K562 (cell line): ENCODE measurements around the gene SENP3. TPM values are rescaled to one million over a fixed set of nuclear protein-coding genes. Genes with fewer than 3 reads are reported as not detected.

Experiments used
- ATAC-seq: fragments of 200-7000 bp; cut with Tn5 transposase; 3 replicates; pipeline ENCODE4 v1.9.1; 2020; ENCODE audit warnings: moderate library complexity
- BruUV-seq: library from RNA; stranded (reverse); fragments of 400-500 nt; replicated peaks from 2 replicates; lab custom pipeline; 2021; lab: Mats Ljungman, UMichigan
- CTCF ChIA-PET: fragments of 300-600 bp; formaldehyde crosslinking; extraction: SDS; loops from one replicate; lab custom pipeline; 2021; ENCODE audit warnings: low intra/inter-chr PET ratio; lab: Yijun Ruan, JAX
- POLR2A ChIA-PET: fragments of 300-600, 350-650 bp; sonication (Branson Sonifier 250); formaldehyde crosslinking; extraction: SDS; loops from one replicate; lab custom pipeline; 2021; ENCODE audit warnings: antibody characterized with exemption, inconsistent platforms; lab: Yijun Ruan, JAX
- DNase-seq, 4 experiments: peaks; one replicate each; pipeline versions ENCODE4 v3.0.0 to v3.0.0-alpha.2; 2011 to 2018; ENCODE audit warnings: low spot score in 3 of 4, mixed read lengths in 3 of 4; ENCODE audit errors: extremely low read depth in 1 of 4
- FAIRE-seq: peaks from 2 replicates; lab custom pipeline; 2011; peaks lifted over from hg19 to GRCh38; lab: Jason Lieb, UNC
- H2AFZ ChIP-seq: 2 replicates; pipeline ENCODE4 v1.6.0; 2011; ENCODE audit warnings: low read depth, low read length, control low read depth, inconsistent platforms
- H3K27ac ChIP-seq: fragments of 200-600 bp; 3 replicates; pipeline ENCODE4 v1.8.0; 2011; ENCODE audit warnings: low read depth, mild to moderate bottlenecking, control low read depth, inconsistent platforms, low read length, moderate library complexity, mixed read lengths; ENCODE audit errors: extremely low read depth
- H3K27me3 ChIP-seq, 2 experiments: fragments of 300-600 bp in 1 of 2; 2 replicates in 1 of 2; 3 replicates in 1 of 2; pipeline versions ENCODE4 v1.6.0 to v1.8.0; 2011; ENCODE audit warnings: inconsistent platforms in 2 of 2, low read length in 2 of 2, mild to moderate bottlenecking in 1 of 2, mixed read lengths in 1 of 2, moderate library complexity in 1 of 2; ENCODE audit not compliant: control insufficient read depth in 2 of 2, insufficient read depth in 2 of 2
- H3K36me3 ChIP-seq: fragments of 300-600 bp; 3 replicates; pipeline ENCODE4 v1.8.0; 2011; ENCODE audit warnings: mild to moderate bottlenecking, low read length, inconsistent platforms; ENCODE audit not compliant: control insufficient read depth, insufficient read depth
- H3K4me1 ChIP-seq, 2 experiments: fragments of 200-600 bp in 1 of 2; replicated peaks in 1 of 2; 2 replicates in 1 of 2; 3 replicates in 1 of 2; pipeline versions ENCODE4 v1.5.1 to v1.8.0; 2011; ENCODE audit warnings: inconsistent platforms in 2 of 2, low read length in 2 of 2, mild to moderate bottlenecking in 1 of 2, mixed read lengths in 1 of 2, moderate library complexity in 1 of 2; ENCODE audit not compliant: control insufficient read depth in 2 of 2, insufficient read depth in 2 of 2
- H3K4me2 ChIP-seq: 2 replicates; pipeline ENCODE4 v1.6.1; 2011; ENCODE audit warnings: low read length, control low read depth, inconsistent platforms, mixed read lengths; ENCODE audit not compliant: insufficient read depth
- H3K4me3 ChIP-seq: fragments of 200-600 bp; sonication (generic), shearing (Covaris generic); 2 replicates; pipeline ENCODE4 v1.5.1; 2016; ENCODE audit warnings: control low read depth, inconsistent platforms
- H3K79me2 ChIP-seq: fragments of 200-600 bp; 3 replicates; pipeline ENCODE4 v1.8.0; 2011; ENCODE audit warnings: low read length, inconsistent platforms; ENCODE audit not compliant: control insufficient read depth, insufficient read depth
- H3K9ac ChIP-seq, 2 experiments: 2 replicates each; pipeline versions ENCODE4 v1.6.0 to v1.6.1; 2011; ENCODE audit warnings: low read depth in 2 of 2, low read length in 2 of 2, control low read depth in 1 of 2, inconsistent platforms in 1 of 2, mild to moderate bottlenecking in 1 of 2, mixed read lengths in 1 of 2; ENCODE audit not compliant: insufficient read depth in 1 of 2
- H3K9me1 ChIP-seq: one replicate; pipeline ENCODE4 v1.6.0; 2011; ENCODE audit warnings: inconsistent platforms, mild to moderate bottlenecking, low read length, moderate library complexity; ENCODE audit not compliant: control insufficient read depth, insufficient read depth
- H3K9me3 ChIP-seq: replicated peaks from 2 replicates; pipeline ENCODE4 v1.5.1; 2011; ENCODE audit warnings: low read depth, low read length, inconsistent platforms; ENCODE audit not compliant: control insufficient read depth, insufficient read depth
- H4K20me1 ChIP-seq: replicated peaks from 2 replicates; pipeline ENCODE4 v1.6.1; 2011; ENCODE audit warnings: low read length, inconsistent platforms, mixed read lengths; ENCODE audit not compliant: control insufficient read depth, insufficient read depth
- EZH2 ChIP-seq: IDR thresholded peaks from 2 replicates; pipeline ENCODE4 v1.6.1; 2012; ENCODE audit warnings: low read depth, mild to moderate bottlenecking, inconsistent platforms, low read length, borderline replicate concordance
- LEF1 ChIP-seq: fragments of 450-650 bp; IDR thresholded peaks from 2 replicates; pipeline ENCODE4 v1.6.1; 2016; ENCODE audit warnings: mild to moderate bottlenecking
- MEIS2 ChIP-seq: fragments of 450-650 bp; IDR thresholded peaks from 2 replicates; pipeline ENCODE4 v1.6.1; 2014; ENCODE audit warnings: mild to moderate bottlenecking; ENCODE audit not compliant: partially characterized antibody
- WGBS: fragments of 100-300 bp; shearing (Covaris generic); methylation state at CpG from one replicate; pipeline ENCODE4 v1.1.6; 2016; ENCODE audit warnings: low coverage, mixed read lengths; ENCODE audit not compliant: insufficient coverage; ENCODE audit errors: missing lambda C conversion rate; 5-methylcytosine and 5-hydroxymethylcytosine counted together
- in situ Hi-C: fragments of 300-500 bp; cut with MboI; formaldehyde crosslinking; loops from 4 replicates; pipeline ENCODE4 v1.15.0; 2018; ENCODE audit warnings: inconsistent platforms, mixed read lengths
- intact Hi-C: fragments of 100-400 bp; cut with micrococcal nuclease; formaldehyde crosslinking; loops from 2 replicates; pipeline ENCODE4 v1.14.2; 2022
- polyA plus RNA-seq, 8 experiments: library from polyadenylated mRNA; depleted of rRNA in 4 of 8; stranded (reverse) in 5 of 8; unstranded in 3 of 8; fragments of >200 nt; fragmentation: Nextera tagmentation in 2 of 8; fragmentation: Illumina TruSeq in 1 of 8; extraction: Ambion mirVana in 2 of 8; extraction: Trizol in 1 of 8; gene quantifications; 2 replicates each; pipeline versions ENCODE4 v1.2.1 to v1.2.3, GENCODE V29; 2011 to 2014; ENCODE audit warnings: inconsistent platforms in 1 of 8, missing spikeins in 1 of 8
- total RNA-seq, 7 experiments: library from RNA; depleted of rRNA in 6 of 7; stranded (reverse); fragments of >200 nt in 6 of 7; fragmentation: Illumina TruSeq in 2 of 7; extraction: Trizol in 2 of 7; gene quantifications; 2 replicates each; pipeline versions ENCODE4 v1.2.1 to v1.2.3, GENCODE V29; 2011 to 2021; ENCODE audit warnings: low replicate concordance in 1 of 7
- TF ChIP-seq, protein P1 (sequence below): sonication (generic); formaldehyde crosslinking; IDR thresholded peaks from 2 replicates; pipeline ENCODE4 v1.9.0; 2022; ENCODE audit warnings: mild to moderate bottlenecking, missing genetic modification reagents
- TF ChIP-seq, protein P2 (sequence below), 2 experiments: IDR thresholded peaks in 1 of 2; conservative IDR thresholded peaks in 1 of 2; 2 replicates each; pipeline ENCODE4 v1.6.1; 2016; ENCODE audit warnings: low read depth in 2 of 2, mild to moderate bottlenecking in 1 of 2, missing compliant biosample characterization in 1 of 2, missing genetic modification characterization in 1 of 2, moderate library complexity in 1 of 2

The SENP3 gene
- total and polyA plus RNA-seq, 9 of the 15 experiments (the other 6 are each of a cell fraction or from before 2014, with no cell fraction given): 0.63 to 102 (median 78.8) TPM

DNA sequence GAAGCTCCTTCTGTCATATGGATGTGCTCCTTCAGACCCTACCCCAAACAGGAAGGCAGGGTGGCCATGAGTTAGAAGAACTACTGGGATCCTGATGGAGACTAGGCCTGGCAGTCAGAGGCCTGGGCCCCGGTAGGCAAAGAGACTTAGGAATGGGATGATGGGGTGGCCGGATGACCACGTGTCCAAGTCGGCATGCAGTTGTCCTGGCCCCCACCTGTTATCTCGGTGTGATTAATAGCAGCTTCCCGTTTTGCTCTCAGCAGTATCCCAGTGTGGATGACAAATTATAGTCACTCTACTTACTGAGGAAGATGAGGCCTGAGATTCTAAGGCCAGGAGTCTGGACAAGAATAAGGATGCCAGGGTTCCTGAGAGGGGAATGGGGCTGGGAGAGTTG, 11.4 kb upstream of the SENP3 start:
- in situ Hi-C loops: loop anchor here (10.0 to 25.0 kb wide), 2 partner anchors 196 to 513 kb away; partner anchors contain the start of genes KCTD11, SLC16A11, SLC16A13 and TMEM95
- H3K4me1 ChIP-seq: peaks cover 8 to 25% of the 10 kb centered on the region in 2 experiments; a peak in 4 of 5 replicates
- no TSS peak for BruUV-seq

More for the DNA sequence above, 11.4 kb upstream of the SENP3 start:
- no peak overlapping the region for H3K9ac ChIP-seq
- no peaks in the 10 kb centered on the region for H3K27me3 ChIP-seq
- TF ChIP-seq EZH2: no peak
- no peak for TF ChIP-seq LEF1
- TF ChIP-seq, protein P1, sequence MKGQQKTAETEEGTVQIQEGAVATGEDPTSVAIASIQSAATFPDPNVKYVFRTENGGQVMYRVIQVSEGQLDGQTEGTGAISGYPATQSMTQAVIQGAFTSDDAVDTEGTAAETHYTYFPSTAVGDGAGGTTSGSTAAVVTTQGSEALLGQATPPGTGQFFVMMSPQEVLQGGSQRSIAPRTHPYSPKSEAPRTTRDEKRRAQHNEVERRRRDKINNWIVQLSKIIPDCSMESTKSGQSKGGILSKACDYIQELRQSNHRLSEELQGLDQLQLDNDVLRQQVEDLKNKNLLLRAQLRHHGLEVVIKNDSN (CRISPR knock-in tag): 0 out of 2 replicates have a peak, but pooled peaks have one; percentile 35
- TF ChIP-seq, protein P2, sequence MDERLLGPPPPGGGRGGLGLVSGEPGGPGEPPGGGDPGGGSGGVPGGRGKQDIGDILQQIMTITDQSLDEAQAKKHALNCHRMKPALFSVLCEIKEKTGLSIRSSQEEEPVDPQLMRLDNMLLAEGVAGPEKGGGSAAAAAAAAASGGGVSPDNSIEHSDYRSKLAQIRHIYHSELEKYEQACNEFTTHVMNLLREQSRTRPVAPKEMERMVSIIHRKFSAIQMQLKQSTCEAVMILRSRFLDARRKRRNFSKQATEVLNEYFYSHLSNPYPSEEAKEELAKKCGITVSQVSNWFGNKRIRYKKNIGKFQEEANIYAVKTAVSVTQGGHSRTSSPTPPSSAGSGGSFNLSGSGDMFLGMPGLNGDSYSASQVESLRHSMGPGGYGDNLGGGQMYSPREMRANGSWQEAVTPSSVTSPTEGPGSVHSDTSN (CRISPR knock-in tag; IDR thresholded peaks at IDR 0.05; ENCODE audit: low read depth): no peak
- TF ChIP-seq, protein P2 (tag; conservative IDR thresholded peaks at IDR 0.05; ENCODE audit: low read depth): 0 out of 2 replicates have a peak, but pooled peaks have one; percentile 35
- peak; percentile 52 for TF ChIP-seq MEIS2
- no peaks in the 10 kb centered on the region for H3K9me1 ChIP-seq
- H3K4me3 ChIP-seq: no peak overlapping the region
- no peaks in the 10 kb centered on the region for H3K9me3 ChIP-seq
- H3K4me2 ChIP-seq: no peak overlapping the region
- no peaks in the 10 kb centered on the region for H4K20me1 ChIP-seq
- ChIA-PET POLR2A (interaction anchor here (0.6 to 0.7 kb wide), 3 partner anchors 9 to 37 kb away, joined by 3 to 5 read pairs (median 3); no protein-coding TSS in a partner anchor), CTCF (no interaction called here)
- H3K79me2 ChIP-seq: no peaks in the 10 kb centered on the region
- intact Hi-C loops: no loop called here
- H3K36me3 ChIP-seq: no peaks in the 10 kb centered on the region
- DNase-seq (no peak), ATAC-seq (no peak), FAIRE-seq (no peak)
- no peak overlapping the region for H2AFZ ChIP-seq
- WGBS: 10% methylated on average over 6 of the region's 6 CpGs
- no peak overlapping the region for H3K27ac ChIP-seq
